Measurements from ENCODE around the gene RTP2.
A peak's percentile ranks its signal among the peaks of the same experiment; 100 is the strongest.

Gene RTP2

DNA sequence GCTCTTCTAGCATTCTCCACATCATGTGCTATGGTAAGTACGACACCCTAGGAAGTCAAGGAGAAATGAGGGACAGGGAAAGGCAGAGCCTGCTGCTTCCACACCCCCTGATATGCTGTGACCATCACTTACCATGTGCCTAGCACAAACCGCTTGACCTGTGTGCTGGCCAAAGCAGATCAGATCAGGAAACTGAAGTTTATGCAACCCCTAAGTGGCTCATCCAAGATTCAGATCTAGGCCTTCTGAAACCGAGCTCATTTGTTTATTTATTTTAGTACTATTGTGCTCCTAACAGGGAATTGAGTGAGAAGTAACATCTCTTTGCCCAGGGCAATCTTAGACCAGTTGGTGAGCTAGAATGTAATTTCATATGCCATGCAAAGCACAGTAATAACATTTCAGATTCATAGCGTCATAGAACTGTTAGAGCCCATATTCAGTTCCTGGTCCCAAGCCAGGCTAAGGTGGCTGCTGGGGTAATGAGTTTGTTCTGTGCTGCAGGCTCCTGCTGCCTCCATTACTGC lies at the start of gene RTP2:
TSS of gene RTP2 (minus strand) at position 51 of the 527 bp plus-strand sequence. CDS start 429 bp downstream, outside the sequence.
- DNase-seq, result no peak

DNA sequence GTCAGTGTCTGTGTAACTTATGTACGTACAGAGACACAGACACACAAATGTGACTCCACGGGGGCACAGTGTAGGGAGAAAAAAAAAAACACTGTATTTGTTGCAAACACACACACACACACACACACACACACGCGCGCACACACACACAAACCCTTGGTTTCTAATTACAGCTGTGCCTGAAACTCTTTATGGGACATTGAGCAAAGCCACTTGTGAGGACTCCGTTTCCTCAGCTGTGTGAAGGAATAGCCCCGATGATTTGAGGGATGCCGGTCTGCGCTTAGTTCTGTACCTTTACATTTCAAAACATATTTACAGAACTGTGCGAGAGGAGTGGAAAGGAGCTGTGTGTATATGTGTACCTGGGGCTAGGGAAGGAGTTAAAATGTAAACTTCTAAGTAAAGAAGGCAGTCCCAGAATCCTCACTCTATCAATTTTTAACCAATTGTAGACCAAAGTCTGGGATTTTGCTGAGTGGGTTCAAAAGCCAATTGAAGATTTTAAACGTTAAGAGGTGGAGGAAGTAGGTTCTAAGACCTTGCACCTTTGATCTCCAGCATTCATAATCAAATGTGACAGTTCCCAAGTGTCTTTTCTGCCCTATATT lies 48.3 kb upstream of the RTP2 start:
- DNase-seq, result no peak

DNA sequence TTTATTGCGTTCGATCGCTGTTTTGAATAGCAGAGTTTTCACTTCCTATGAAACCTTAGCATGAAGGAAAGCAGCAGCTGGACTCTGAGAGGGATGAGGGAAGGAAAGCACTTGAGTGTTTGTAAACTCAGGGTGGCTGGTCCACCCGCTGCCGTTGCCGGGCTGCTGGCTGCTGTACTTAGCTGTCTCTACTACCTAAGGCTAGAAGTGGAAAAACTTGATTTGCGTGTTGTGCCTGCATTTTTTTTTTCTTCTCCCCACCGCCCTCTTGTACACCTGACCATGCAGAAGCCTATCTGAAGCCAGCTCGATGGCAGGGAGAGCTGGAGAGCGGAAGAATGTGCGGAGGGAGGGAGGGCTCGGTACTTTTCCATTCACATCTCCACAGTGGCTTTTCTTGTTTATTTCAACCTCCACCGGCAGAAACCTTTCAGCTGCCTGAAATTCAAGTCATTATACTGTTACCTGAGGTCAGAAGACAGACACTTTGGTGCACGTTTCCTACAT lies 47.7 kb upstream of the RTP2 start:
- no peak for DNase-seq

GRCh38 chr3:187748050-187748481 lies 45.7 kb upstream of the RTP2 start:
- DNase-seq, result peak; percentile 18

- no peak for DNase-seq
These were observed 45.1 kb upstream of the RTP2 start for GRCh38 chr3:187747506-187747905.

DNA sequence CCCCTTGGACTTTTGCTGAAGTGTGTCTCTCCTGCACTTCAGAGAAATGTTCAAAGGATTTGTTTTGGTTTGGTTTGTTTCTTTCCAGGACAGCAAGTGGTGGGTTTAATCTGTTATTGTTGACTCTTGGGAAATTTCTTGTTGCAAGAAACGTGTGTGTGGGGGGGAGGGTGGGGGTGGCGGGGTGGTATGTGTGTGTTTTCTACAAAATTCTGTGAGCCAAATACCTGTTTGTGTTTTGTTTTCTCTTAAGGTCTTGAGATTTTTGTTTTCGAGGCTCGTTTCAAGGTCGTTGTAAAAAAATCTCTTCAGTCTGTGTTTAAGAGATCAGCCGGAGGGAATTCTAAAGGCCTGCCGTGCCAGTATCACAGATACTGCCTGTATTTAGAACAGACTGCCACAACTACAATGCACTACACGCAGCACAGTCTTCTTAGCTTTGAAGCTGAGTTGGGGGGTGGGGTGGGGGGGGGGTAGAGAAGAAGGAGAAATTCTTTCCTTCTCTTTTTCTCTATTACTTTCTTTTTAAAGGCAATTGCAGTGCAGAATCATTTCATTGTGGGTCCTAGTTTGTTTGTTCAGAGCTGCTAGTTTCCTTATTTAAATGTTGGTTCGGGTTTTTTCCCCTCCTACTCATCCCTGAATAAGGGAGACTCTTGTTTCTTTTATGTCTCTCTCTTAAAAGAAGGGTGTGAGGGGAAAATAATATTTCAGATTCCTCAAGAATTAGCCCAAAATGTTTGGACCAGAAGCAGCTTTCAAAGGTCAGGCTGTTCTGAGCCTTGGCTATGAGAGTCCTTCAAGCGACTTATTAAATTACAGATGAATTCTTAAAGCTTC lies 44.3 kb upstream of the RTP2 start:
- DNase-seq, result no peak

GRCh38 chr3:187746059-187746441 lies 43.7 kb upstream of the RTP2 start:
- no peak for DNase-seq

DNA sequence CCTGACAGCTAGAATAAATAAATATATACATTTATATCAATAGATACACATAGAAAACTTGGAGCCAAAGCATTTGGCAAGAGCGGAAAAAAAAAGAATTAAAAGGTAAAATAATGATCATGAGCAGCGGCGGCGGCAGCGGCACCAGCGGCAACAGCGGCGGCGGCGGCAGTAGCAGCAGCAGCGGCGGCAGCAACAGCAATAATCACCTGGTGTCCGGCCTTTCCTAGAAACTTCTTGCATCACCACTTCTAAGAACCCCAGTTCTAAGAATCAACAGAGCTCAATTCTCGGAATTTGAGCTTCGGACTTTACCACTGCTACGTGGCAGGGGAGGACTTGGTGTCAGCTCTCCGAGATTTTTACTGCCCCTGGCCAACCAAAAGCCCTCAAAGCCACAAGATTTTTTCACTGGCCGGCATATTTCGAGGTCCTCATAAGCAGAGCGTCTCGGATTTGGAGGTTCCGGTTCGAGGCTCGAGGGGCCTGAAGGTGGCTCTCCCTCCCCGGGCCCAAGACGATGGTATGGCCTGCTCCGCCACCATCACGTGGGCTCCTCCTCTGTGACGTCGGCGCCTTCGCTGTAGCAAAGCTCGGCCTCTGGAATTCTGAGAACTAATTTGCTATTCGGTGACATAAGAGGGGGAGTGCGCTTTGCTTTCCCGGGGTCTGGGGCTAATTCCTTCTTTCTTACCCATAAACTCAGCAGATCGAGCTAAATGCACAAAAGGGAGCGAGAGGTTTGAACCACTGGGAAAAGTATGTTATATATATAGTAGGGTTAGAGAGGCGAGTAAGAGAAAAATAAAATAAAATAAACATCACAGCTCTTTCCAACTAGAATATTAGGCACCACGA lies 43.1 kb upstream of the RTP2 start, which contains the start of gene BCL6:
TSS of gene BCL6 (minus strand) at position 268 of the 858 bp plus-strand sequence. CDS start 11,775 bp downstream, outside the sequence.
- DNase-seq, result peak; percentile 86

GRCh38 chr3:187744169-187745151 lies 42.1 kb upstream of the RTP2 start:
- DNase-seq, result no peak

DNA sequence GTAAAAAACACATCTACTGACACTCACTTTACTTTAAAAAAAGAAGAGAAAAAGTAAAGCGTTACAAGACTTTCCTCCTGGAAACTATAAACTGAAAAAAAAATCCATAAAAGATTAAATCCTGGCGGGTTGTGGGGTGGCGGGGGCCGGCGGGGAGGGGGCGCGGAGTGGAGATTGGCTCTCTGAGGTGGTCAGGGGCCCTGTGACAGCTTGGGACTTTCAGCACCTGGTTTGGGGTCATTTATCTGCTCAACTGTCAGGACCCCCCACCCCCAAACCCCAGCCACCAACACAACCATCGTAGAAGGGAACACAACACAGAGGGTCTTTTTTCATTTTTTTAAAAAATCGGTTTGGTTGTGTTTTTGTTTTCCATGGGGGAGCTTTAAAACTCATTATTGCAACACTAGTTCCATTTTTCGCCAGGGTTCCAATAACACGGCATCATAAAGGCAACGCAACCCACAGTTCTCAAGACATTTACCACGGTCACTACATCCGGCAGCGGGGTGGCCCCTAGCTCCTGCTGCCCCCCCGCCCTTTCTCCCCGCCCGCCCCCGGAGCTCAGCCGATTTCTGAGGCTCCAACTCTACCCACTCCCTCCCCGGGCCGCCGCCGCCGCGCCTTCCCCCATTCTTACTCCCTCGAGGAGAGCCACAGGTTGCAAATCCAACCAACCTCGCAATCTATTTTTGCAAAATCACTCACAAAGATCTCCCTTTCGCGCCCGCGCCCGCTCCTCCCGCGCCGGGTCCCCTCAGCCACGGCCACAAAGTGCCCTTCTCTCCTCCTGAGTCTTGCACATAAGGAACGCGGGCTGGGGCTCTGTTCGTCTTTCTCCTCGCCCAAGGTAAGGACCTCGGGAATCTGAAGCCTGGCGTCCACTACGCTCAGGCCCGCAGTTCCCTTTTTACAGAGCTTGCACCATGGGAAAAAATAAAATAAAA lies 41.1 kb upstream of the RTP2 start:
- DNase-seq, result no peak

GRCh38 chr3:187742351-187743171 lies 40.2 kb upstream of the RTP2 start:
- no peak for DNase-seq

DNA sequence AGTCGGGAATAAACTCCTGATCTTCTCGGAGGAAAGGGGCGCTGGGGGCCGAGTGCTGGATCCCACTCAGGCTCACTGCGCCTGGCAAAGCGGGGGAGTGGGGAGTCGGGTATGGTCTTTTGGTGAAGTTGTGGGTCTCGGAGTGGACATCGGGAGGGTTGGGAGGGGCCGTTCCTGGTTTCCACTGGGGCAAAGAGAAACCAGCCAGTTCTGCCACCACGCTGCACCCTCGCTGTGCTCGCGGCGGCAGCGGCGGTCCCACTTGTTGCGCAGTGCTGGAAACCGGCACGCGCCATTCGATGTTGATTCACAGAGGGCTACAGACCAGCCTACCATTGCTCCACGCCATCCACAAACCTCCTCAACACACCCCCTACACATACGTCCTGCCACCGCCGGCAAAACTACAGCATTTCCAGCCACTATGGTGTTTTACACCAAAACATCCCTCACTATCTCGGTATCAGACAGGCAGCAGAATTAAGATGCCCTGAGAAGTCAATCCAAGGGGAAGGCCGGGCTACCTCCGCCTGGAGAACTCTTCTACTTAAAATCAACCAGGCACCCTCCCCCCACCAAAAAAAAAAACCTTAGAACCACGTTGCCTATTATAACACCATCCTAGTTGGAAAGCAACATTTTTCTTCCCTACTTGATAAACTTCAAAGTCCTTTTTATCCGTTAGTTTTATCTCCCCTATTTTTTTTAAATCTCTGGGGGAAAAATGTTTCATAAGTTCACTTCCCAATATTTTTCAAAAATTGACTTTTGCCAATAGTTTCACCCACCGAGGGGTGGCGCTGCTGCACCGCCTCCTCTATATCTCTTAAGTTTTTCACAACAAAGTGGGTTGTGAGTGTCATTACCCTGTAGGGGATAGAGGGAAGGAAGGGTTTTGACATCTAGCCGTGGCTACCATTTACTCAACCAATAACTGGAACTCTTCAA lies 39.3 kb upstream of the RTP2 start:
- peak; percentile 36 for DNase-seq

GRCh38 chr3:187740421-187741399 lies 38.4 kb upstream of the RTP2 start:
- no peak for DNase-seq

DNA sequence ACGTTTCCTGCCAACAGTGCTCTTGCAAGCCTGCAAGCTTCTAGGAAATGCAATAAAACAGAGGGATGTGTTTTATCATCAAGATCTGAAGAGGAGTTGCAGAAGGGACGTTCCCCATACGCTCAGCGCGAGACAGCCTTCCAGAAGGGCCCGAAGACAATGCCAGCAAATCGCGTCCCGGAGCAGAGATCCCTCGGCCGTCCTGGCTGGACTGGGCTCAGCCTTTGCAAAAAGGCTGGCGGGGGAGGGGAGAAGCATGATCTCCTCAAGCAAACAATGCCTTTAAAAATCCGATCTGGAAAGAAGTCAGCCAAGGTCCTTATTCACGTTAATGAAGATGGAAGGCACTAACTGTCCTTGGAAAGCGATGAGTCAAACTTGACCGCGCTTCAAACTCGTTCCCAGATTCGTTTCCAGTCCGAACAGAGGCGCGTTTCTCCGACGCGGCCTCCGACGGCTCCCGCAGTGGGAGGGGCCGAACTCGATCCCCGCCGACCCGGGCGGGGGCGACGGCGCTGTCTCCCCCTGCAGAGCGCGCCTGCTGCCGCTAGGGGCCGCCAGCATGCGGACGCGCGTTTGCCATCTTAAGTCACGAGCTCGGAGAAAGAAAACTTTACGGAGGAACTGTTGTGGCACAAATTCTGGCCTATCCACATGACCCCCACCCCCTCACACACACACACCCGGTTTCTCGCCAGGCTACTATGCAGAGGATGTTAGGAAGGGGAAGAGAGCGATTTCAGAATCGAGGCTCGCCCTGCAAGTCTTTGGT lies 37.4 kb upstream of the RTP2 start:
- no peak for DNase-seq

- no peak for DNase-seq
These were observed 36.8 kb upstream of the RTP2 start for GRCh38 chr3:187739094-187739560.

Data from GF-D8 (cell line).